HG02852 (cell line): ENCODE data around the gene SATB2.

Experiments used
- ATAC-seq: cut with Tn5 transposase; IDR thresholded peaks from one replicate; pipeline ENCODE4 v1.9.1; 2021; ENCODE audit warnings: mild to moderate bottlenecking, moderate library complexity; ENCODE audit not compliant: unreplicated experiment

Gene SATB2

DNA sequence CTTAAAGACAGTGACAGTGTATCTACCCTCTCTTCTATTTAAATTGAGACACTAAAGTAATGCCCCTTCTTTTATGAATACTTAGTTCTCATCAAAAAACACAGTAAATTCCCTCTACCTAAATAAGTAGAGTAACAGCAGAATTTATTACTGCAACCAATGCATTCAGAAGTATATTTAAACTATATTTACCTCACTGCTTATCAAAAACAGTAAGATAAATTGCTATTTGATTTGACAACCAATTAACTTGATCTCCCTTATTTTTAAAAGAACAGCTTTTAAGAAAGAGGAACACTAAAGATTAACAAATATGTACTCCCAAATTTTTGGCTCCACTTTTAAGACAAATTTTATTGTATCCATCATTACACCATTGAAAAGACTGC is 4.8 kb downstream of the SATB2 start:
- no peak for ATAC-seq

DNA sequence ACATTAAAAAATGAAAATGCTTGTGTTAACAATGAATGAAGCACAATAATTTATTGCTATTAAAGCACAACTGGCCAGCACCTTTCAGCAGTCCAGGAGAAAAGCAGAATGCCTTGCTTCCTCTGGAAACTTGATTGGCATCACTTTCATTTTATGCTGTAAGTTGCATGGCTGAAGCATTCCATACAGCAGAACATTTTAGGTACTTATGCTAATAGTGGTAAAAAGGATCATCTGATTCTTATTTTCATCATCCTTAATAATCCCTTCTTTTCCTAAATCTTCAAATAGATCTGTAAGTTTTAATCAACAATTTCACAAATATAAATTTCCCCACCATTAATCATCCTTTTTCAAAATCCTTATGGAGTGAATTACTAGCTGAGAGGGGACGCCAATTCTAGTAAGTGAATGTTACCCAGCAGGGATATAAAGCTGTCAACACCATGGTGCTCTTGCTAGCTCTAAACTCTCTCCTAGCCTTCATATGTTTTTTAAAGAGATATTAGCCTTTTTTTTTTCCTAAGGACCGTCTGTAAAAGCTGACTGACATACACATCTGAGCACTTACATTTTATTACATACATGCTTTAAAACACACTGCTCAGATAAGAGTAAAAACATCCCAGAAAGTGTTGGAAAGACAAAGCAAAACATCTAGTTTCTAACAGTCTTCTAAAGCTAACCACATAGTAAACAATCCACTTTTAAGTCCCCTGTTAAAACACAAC is 5.3 kb downstream of the SATB2 start:
- no peak for ATAC-seq

DNA sequence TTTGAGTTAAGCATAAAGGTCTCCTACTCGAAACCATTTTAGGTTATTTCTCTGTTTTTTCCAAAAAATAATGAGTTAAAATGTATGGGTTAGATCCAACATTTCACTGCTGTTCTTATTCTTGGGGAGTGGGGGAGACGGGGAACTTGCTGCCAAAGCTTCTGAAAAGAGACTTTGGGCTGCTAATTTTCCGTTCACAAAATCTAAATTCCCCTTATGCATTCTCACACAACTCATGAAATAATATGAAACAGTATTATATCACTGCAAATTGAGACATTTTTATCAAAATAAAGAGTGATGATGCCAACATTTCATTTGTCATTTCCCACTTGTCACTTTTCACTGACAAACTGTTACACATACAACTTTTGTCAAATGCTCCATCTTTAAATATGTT is 7.8 kb downstream of the SATB2 start:
- ATAC-seq, result no peak

DNA sequence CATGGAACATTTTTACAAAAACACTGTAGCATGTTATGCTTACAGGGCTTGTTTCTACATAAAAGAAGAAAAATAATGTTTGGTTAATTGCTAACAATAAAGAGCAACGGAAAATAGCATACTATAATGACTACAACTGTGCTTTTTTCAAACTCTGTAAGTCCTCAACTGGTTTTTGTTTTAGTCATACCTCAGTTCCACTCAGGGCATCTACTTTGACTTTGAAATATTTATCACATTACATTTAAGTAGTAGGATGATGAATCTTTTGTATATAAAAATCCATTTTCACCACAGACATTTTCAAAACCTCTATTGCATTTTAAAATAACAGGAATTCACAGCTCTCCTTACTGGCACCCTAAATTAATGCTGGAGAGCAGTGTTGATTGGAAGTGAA is 8.3 kb downstream of the SATB2 start:
- ATAC-seq, result no peak

DNA sequence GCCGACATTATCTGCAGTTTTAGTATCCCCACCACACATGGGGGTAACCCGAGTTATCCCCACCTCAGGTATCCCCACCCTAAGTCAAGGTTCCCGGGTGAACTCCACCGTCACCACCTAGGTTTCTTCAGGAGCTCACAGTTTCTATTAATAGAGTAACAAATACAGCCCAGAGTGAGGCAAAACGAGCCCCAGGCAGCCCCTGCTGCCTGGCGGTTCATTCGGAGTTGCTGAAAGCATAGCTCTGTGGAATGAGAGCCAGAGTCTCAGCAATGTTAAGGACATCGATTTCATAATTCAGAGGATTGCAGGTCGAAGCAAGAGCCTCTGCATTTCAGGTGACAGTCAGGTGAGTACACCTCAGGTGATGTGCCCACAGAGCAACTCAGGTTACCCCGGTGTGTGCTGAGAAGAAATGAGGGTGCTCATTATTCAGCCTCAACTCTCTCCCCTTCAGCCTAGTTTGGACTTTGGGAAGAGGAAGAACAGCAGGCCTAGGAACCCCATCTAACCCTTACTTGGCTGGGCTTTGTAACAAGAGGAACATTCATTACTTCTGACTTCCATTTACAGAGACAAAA is 10.7 kb downstream of the SATB2 start:
- ATAC-seq, result no peak

DNA sequence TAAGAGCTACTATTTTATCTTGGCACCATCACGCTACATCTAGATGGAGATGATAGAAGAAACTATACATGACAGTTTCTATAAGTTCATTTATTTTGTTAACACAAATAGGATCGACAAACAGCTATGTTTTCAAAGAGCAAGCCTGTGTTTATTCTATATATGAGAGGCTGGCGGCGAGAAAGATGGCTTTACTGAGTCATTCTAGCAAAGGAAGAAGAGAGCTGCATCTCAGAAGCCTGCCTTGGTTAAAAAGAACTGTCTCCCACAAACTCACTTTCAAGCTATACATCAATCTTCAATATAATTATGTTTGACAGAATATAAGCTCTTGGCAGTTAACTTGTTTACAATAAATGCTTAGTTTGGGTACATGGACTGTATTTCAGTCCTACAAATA is 13.0 kb downstream of the SATB2 start:
- ATAC-seq, result no peak

DNA sequence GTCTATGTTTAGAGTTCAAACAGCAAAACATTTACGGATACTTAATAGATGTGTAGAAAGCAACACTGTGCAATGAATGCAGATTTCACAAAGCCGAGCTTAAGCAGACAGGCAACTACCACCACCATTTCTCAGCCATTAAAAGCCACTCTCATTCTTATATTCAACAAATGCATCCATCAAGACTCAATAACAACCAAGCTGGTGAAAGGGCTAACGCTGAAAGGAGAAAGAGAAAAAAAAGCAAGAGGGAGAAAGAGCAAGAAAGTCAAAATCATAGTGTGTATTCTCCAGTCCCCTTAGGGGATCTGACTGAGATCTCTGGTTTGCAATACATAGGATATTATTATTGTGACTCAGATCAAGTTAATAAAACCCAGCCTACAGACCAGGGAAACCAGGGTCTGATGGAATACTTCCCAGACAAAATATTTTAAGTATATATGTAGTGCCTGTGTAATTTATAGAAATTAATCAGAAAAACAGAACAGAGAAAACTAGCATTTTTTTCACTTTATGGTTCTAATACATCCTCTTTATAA is 14.1 kb downstream of the SATB2 start:
- ATAC-seq, result no peak

DNA sequence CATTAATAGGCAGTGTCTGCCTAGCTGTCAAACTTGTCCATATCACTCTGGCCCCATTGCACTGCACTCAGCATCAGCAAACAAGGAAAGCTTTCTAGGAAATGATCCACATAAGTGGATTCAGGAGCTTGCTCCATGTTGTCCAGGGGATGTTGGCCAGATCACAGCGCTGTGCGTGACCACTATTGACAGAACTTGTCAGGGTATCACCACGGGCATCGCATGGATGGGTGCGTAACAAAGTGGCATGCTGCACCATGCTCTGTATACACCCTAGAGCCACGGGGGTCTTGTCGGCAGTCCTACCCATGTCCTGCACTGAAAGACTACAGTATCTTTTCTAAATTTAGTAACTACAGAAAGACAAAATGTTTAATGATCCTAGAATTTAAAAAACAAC is 15.6 kb downstream of the SATB2 start:
- ATAC-seq, result no peak

DNA sequence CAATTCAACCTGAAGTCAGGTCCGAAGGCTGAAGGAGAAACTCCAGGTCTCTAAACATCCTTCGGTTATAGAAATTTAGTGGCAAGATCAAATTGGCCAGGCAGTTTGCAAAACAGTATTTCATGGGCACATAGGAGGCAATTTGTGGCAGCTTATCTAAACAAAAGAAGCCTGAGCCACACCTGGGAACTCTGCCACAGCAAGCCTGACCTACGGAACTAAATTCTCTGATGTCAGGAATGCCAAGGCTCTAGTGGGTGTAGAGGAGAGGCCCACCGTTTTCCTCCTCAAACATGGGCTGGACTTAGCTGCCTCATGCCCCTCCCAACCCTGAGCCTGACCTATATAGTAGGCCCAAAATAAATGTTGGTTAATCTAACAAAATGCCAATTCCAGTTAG is 16.0 kb downstream of the SATB2 start:
- no peak for ATAC-seq

DNA sequence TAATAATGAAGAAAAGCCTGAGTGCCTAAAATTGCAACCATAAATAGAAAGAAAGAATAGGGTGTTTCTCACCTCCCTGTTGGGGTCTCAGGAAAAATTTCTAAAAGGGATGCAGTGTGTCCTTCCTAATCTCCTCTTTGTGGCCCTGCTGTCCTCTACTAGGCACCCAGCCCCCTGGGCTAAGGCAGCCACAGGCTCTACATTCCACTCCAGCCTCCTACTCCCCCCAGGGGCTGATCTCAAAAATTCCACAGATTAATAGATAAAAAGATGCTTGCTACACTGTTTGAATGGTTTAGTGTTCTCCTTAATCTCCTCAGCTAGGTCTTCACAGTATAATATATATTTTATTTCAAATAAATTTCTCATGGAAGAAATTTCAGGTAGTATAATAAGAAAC is 17.6 kb downstream of the SATB2 start:
- ATAC-seq, result no peak

DNA sequence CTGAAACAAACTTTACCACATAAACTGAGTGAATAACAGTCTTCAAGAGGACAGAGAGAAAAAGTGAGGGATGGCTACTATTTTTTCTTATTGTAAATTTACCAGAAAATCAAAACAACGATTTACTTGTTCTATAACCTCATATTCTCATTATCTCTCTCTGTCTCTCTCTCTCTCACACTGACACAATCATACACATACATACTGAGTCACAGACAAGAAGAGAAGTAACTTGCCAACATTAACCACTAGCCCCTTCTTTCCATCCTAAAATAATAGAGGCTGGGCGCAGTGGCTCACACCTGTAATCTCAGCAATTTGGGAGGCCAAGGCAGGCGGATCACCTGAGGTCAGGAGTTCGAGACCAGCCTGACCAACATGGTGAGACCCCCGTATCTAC is 18.2 kb downstream of the SATB2 start:
- no peak for ATAC-seq

DNA sequence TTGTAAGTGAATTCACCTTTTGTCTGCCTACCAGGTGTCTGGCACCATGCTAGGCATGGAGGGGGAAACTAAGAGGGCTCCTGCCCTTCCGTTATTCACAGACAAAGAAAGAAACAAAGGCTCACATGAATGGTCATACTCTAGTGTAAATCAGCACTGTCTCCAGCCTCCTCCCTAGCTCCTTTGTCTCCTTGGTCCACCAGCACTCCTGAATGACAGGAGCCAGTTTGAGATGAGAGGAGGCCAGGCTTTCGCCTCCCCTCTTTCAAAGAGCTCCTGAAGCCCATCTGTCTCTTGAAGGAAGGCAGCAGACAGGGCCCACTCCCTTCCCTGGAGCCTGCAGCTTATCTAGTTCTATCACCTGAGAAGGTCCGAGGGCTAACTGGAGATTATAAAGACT is 18.7 kb downstream of the SATB2 start:
- no peak for ATAC-seq

DNA sequence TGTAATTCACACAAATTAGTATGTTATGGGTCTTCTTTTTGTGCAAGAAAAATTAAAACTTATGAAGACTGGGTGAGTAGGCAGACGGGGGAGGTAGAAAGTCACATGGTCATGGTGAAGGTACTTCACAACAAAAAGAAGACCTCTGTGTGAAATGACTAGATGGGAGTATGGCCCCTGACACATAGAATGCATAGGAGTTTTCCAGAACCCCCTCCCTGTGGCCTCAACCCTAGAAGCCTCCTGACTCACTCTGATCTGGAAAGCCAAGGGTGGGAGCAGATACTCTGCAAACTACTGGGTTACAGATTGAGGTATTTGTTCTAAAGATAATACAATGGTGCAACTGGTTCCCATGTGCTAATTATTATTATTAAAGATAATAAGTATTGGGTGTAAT is 23.2 kb downstream of the SATB2 start:
- ATAC-seq, result no peak

DNA sequence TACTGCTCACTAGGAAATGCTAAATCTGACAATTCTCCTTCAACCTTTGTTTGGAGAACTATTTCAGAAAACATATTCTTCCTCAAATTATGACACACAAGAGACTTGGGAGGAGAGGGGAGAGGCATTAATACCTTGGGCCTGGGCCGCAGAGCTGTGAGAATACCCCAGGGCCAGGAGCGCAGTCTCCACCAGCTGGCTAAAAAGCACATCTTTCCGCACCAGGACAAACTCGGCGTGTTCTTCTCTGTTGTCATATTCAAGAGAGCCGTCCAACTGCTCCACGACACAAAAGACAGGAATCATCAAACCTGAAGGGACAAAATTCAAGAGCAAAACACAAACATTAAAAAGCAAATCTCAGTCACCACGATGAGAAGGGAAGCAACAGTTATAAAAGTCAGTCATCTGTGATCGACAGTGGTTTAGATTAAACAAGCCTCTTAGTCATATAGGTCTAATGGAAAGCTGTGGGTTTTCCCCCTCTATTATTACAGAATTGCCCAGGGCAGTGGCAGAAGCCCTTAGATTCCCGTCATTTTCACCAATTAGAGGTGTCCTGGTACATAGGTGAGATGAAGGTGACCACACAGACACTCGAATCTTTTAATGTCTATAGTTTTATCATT is 24.4 kb downstream of the SATB2 start:
- ATAC-seq, result no peak

DNA sequence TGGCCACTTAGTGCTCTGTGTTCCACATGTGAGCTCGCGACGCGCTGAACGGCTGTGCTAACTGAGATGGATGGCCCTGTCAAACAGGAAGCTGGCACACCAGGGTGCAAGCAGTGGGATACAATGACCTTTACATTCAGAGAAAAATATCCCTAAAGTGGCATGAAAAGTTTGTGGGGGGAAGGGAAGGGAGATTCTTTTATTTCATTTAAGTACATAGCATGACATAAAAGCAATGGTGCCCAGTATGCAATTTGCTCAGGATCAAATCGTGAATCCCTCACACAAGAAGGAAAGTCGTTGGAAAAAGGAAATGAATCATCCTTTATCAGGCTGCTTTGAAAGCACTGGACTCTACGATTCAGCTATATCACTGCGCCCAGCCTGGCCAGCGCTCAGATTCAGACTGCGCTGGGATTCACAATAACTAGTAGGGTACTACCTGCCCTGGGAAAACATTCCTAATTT is 26.0 kb downstream of the SATB2 start:
- no peak for ATAC-seq

DNA sequence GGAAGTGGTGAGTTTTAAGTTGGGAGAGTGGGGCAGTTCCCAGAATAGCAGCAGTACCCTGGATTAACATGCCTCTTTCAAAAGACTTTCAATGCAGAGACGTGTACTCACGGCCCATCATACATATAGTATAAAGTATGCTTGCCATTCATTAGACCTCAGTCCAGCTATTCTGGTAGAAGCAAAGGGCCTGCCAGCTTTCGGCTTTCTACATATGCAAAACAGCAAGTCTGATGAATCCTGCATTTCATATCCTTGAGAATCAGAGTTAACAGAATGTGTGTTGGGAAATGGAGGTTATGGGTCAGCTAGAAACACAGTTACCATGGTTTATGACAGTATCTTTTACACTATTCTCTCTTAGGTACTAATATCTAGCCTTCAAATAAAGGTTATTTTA is 27.5 kb downstream of the SATB2 start:
- ATAC-seq, result no peak

DNA sequence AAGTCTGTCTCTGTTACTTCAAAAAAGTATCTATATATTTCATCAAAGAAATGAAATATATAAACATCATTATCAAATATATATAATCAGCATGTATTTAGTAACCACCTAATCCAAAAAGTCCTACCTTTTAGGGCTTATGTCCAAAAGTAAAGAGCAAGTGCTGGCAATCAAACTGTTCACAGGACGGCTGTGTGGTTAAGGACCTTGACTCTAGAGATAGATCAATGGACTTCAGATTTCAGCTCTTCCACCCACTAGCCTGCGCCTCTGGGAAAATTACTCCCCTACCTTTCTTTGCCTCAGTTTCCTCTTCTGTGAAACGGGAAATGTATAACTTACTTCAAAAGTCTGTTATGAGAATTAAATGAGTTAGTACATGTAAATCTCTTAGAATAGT is 29.4 kb downstream of the SATB2 start:
- ATAC-seq, result no peak

DNA sequence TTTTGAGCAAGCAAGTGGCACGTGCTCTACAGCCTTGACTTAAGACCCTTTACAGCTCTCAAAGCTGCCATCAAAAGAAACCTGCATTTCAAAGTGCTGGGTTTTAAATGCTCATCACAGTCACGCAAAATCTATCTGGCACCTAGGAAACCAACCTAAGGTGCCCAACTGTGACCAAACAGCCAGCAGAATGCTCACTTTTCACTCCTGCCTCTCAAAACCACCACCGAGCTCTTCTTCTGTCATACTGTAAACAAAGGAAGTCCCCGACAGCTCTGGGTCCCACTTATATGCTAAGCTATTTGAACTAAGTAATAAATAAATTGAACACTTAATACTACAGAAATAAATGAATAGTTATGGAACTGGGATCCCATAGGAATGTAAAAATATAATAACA is 33.6 kb downstream of the SATB2 start:
- no peak for ATAC-seq

DNA sequence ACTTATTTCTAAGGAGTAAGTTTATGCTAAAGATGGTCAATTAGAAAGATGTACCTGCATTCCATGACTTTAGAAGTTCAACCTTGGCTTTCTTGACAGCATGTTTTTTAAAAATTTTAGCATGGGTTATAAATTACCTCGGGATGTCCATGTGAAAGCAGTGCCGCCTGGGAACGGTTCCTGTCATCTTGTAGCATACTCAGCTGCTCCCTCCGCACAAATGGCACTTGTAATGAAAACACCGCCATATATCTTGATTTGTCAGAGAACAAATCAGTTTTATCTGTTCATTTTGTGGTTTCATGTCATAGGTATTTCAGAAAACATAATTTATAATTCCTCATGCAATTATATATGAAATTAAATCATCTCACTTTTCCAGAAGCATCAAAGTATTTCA is 38.3 kb downstream of the SATB2 start:
- ATAC-seq, result no peak

DNA sequence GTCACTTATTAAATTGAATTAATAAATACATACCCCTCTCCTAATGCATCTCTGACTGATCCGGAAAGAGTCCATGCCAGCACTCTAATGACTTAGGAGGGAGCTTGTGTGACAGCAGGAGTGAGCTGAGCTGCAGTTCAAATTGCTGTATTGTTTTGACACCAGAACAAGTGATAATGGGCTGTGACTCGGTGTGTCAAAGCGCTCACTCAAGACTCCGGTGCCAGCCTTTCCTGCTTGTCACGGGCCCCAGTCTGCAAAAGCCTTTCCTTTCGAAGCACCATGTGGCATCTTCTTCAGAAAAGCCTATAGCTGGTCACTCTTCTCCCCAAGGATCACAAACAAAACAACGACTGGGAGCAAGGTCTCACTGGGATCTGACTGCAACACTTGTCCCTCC is 43.3 kb downstream of the SATB2 start:
- ATAC-seq, result no peak

DNA sequence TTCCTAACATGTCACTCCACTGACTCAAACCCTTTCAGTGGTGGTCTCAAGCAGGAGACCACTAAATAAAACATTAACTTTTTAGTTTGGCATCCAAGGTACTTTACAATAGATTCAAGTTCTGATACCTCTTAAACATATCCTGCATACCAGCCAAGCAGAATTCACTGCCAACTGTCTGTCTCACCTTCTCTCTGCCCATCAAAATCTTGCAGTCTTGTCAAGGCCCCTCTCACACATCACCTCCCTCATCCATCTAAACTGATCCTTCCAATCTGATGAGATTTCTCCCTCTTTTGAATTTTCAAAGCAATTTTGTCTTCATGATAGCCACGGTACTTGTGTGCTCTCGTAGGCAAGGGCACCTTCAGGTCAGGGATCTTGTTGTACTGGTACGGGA is 43.7 kb downstream of the SATB2 start:
- no peak for ATAC-seq
